ENCODE measurements around the gene SLFN12L.

- TF ChIP-seq POLR2A (IDR thresholded peaks at IDR 0.05) = no peak
- TF ChIP-seq, protein P1, sequence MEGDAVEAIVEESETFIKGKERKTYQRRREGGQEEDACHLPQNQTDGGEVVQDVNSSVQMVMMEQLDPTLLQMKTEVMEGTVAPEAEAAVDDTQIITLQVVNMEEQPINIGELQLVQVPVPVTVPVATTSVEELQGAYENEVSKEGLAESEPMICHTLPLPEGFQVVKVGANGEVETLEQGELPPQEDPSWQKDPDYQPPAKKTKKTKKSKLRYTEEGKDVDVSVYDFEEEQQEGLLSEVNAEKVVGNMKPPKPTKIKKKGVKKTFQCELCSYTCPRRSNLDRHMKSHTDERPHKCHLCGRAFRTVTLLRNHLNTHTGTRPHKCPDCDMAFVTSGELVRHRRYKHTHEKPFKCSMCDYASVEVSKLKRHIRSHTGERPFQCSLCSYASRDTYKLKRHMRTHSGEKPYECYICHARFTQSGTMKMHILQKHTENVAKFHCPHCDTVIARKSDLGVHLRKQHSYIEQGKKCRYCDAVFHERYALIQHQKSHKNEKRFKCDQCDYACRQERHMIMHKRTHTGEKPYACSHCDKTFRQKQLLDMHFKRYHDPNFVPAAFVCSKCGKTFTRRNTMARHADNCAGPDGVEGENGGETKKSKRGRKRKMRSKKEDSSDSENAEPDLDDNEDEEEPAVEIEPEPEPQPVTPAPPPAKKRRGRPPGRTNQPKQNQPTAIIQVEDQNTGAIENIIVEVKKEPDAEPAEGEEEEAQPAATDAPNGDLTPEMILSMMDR (IDR thresholded peaks at IDR 0.05) = no peak
Observed at GRCh38 chr17:35521150-35521549, 16.3 kb downstream of the SLFN12L start.
